Stimulated activated CD4-positive, alpha-beta T cell treated with anti-CD3 and anti-CD28 coated beads, Interleukin-12 subunit alpha, Interleukin-12 subunit beta, amount 100 ng/mL, for 48 hours (primary cell): ENCODE data around the gene OR10H2.
"Not testable (repeated sequence)": the region's sequence is repeated elsewhere in the genome, so short reads cannot be mapped to it uniquely, and the experiment has no call there.

Experiments
- DNase-seq, 3 donors: peaks; one replicate each; pipeline ENCODE4 v3.0.0-alpha.2; 2020; ENCODE audit warnings: low read depth in 2 of 3, low spot score in 1 of 3

OR10H2 gene

GRCh38 chr19:15727724-15728123 lies at the start of gene OR10H2:
Gene OR10H2, plus strand, starts transcription at chr19:15728024. Its CDS starts 20 bp downstream, at chr19:15728044.
- DNase-seq: no peak

- DNase-seq: no peak
Measured at GRCh38 chr19:15679089-15679488, 48.7 kb upstream of the OR10H2 start.

GRCh38 chr19:15679865-15680264 lies 48.0 kb upstream of the OR10H2 start:
- DNase-seq: not testable (repeated sequence)

GRCh38 chr19:15680478-15681322 lies 47.1 kb upstream of the OR10H2 start:
- DNase-seq: no peak

GRCh38 chr19:15683411-15683810 lies 44.4 kb upstream of the OR10H2 start:
- no peak for DNase-seq

GRCh38 chr19:15684828-15685227 lies 43.0 kb upstream of the OR10H2 start:
- DNase-seq: no peak

GRCh38 chr19:15696654-15697194 lies 31.1 kb upstream of the OR10H2 start:
- no peak for DNase-seq

GRCh38 chr19:15701757-15702533 lies 25.9 kb upstream of the OR10H2 start:
- no peak for DNase-seq

GRCh38 chr19:15702534-15702930 lies 25.3 kb upstream of the OR10H2 start:
- no peak for DNase-seq

GRCh38 chr19:15714638-15715037 lies 13.2 kb upstream of the OR10H2 start:
- DNase-seq: no peak

GRCh38 chr19:15715642-15716041 lies 12.2 kb upstream of the OR10H2 start:
- no peak for DNase-seq

- no peak for DNase-seq
Measured at GRCh38 chr19:15717809-15718208, 10.0 kb upstream of the OR10H2 start.

- no peak for DNase-seq
Measured at GRCh38 chr19:15721268-15721667, 6.6 kb upstream of the OR10H2 start.

- no peak for DNase-seq
Measured at GRCh38 chr19:15722956-15723355, 4.9 kb upstream of the OR10H2 start.

GRCh38 chr19:15730538-15730937 lies 2.7 kb downstream of the OR10H2 start:
- no peak for DNase-seq

- no peak for DNase-seq
Measured at GRCh38 chr19:15732388-15732787, 4.6 kb downstream of the OR10H2 start.

GRCh38 chr19:15733895-15734294 lies 6.1 kb downstream of the OR10H2 start:
- DNase-seq: no peak

- no peak for DNase-seq
Measured at GRCh38 chr19:15737722-15738121, 9.9 kb downstream of the OR10H2 start, which contains the start of gene OR10H3. Gene OR10H3, plus strand, starts transcription at chr19:15737985. Its CDS starts 3,408 bp downstream, at chr19:15741393.

- no peak for DNase-seq
Measured at GRCh38 chr19:15740785-15741184, 13.0 kb downstream of the OR10H2 start.

GRCh38 chr19:15748239-15748638 lies 20.4 kb downstream of the OR10H2 start:
- no peak for DNase-seq

GRCh38 chr19:15758379-15758778 lies 30.6 kb downstream of the OR10H2 start:
- DNase-seq: no peak
